ENCODE measurements around the gene ZFYVE1. TPM values are rescaled to one million over a fixed set of nuclear protein-coding genes. Genes with fewer than 3 reads are reported as not detected.
A peak's percentile ranks its signal among the peaks of the same experiment; 100 is the strongest.

The ZFYVE1 gene
- total and polyA plus RNA-seq, 2 of the 13 experiments (the other 11 are each of a cell fraction or from before 2014, with no cell fraction given) = 2.6 to 5.3 TPM

- FAIRE-seq (no peak), ATAC-seq (no peak), DNase-seq (ENCODE audit: low spot score) (no peak)
- in situ Hi-C loops (cut with HindIII; ENCODE audit: extremely low pct_ligation_motif_present, low pct_unique_long_range_greater_than_20kb) (no loop called here), intact Hi-C loops (cut with micrococcal nuclease; ENCODE audit: unreplicated experiment) (no loop called here)
- no peaks in the 10 kb centered on the region for H3K4me1 ChIP-seq (ENCODE audit: insufficient read depth, low read length)
- ChIA-PET POLR2A (interaction anchor here (1.5 kb wide), 1 partner anchor 62 kb away, joined by 3 read pairs; the partner anchor contains the start of gene RBM25), CTCF (ENCODE audit: low intra/inter-chr PET ratio, low total read pairs) (no interaction called here)
- no peaks in the 10 kb centered on the region for H3K9me3 ChIP-seq (ENCODE audit: low read length)
- H3K27ac ChIP-seq (ENCODE audit: extremely low read length, insufficient read depth, low read length) = no peak overlapping the region
- peaks cover 10 to 19% of the 10 kb centered on the region in 2 experiments for H3K36me3 ChIP-seq (replicated peaks in 1 of 2; ENCODE audit: control insufficient read depth in 1 of 2, insufficient read depth in 2 of 2, low read length in 2 of 2)
- no peak overlapping the region for H2AFZ ChIP-seq (ENCODE audit: low read length)
- H4K20me1 ChIP-seq (ENCODE audit: insufficient read depth, low read length) = no peaks in the 10 kb centered on the region
- H3K79me2 ChIP-seq (ENCODE audit: insufficient read depth, low read length) = no peaks in the 10 kb centered on the region
- H3K4me2 ChIP-seq (ENCODE audit: low read depth, low read length) = no peak overlapping the region
- TF ChIP-seq ZNF556 (CRISPR knock-in tag; IDR thresholded peaks at IDR 0.05; ENCODE audit: borderline replicate concordance) = no peak
- TF ChIP-seq, protein P1, sequence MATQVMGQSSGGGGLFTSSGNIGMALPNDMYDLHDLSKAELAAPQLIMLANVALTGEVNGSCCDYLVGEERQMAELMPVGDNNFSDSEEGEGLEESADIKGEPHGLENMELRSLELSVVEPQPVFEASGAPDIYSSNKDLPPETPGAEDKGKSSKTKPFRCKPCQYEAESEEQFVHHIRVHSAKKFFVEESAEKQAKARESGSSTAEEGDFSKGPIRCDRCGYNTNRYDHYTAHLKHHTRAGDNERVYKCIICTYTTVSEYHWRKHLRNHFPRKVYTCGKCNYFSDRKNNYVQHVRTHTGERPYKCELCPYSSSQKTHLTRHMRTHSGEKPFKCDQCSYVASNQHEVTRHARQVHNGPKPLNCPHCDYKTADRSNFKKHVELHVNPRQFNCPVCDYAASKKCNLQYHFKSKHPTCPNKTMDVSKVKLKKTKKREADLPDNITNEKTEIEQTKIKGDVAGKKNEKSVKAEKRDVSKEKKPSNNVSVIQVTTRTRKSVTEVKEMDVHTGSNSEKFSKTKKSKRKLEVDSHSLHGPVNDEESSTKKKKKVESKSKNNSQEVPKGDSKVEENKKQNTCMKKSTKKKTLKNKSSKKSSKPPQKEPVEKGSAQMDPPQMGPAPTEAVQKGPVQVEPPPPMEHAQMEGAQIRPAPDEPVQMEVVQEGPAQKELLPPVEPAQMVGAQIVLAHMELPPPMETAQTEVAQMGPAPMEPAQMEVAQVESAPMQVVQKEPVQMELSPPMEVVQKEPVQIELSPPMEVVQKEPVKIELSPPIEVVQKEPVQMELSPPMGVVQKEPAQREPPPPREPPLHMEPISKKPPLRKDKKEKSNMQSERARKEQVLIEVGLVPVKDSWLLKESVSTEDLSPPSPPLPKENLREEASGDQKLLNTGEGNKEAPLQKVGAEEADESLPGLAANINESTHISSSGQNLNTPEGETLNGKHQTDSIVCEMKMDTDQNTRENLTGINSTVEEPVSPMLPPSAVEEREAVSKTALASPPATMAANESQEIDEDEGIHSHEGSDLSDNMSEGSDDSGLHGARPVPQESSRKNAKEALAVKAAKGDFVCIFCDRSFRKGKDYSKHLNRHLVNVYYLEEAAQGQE (IDR thresholded peaks at IDR 0.05; ENCODE audit: borderline replicate concordance in 1 of 2, low read depth in 1 of 2, low read length in 2 of 2) = peak in 1 of 2 experiments; percentile 29; a peak in 1 of 4 replicates
- H3K4me3 ChIP-seq (replicated peaks in 1 of 3; ENCODE audit: insufficient read depth in 1 of 3, low read depth in 2 of 3, low read length in 3 of 3) = no peak overlapping the region
- H3K27me3 ChIP-seq (ENCODE audit: control insufficient read depth in 1 of 2, insufficient read depth in 2 of 2, low read length in 2 of 2) = no peaks in the 10 kb centered on the region
- 91% methylated on average over 6 of the region's 6 CpGs for WGBS (ENCODE audit: low lambda C conversion rate)
- BruUV-seq (replicated peaks) = no TSS peak
- no peak overlapping the region for H3K9ac ChIP-seq (ENCODE audit: insufficient read depth, low read depth, low read length)
These were observed 30.0 kb downstream of the ZFYVE1 start for GRCh38 chr14:72996916-72997315.

DNA sequence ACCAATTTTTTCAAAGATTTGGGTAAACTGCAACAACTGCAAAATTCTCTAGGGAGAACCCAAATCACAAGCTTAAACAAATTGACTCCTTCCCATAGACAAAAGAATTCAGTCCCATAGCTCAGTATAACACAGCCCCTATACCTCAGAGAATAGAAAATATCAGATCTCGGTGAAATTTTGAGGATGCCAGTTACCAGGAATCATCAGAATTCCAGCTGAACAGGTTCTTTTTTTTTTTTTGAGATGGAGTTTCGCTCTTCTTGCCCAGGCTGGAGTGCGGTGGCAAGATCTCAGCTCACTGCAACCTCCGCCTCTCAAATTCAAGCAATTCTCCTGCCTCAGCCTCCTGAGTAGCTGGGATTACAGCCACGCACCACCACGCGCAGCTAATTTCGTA, 36.7 kb downstream of the ZFYVE1 start:
- Histone ChIP-seq H3K27me3 (ENCODE audit: control insufficient read depth in 1 of 2, insufficient read depth in 2 of 2, low read length in 2 of 2) (no peaks in the 10 kb centered on the region), H3K4me2 (ENCODE audit: low read depth, low read length) (no peak overlapping the region), H3K4me3 (replicated peaks in 1 of 3; ENCODE audit: insufficient read depth in 1 of 3, low read depth in 2 of 3, low read length in 3 of 3) (no peak overlapping the region), H4K20me1 (ENCODE audit: insufficient read depth, low read length) (no peaks in the 10 kb centered on the region), H3K9me3 (ENCODE audit: low read length) (no peaks in the 10 kb centered on the region), H3K79me2 (ENCODE audit: insufficient read depth, low read length) (no peaks in the 10 kb centered on the region), H3K9ac (ENCODE audit: insufficient read depth, low read depth, low read length) (no peak overlapping the region), H3K36me3 (replicated peaks in 1 of 2; ENCODE audit: control insufficient read depth in 1 of 2, insufficient read depth in 2 of 2, low read length in 2 of 2) (peaks cover 3 to 6% of the 10 kb centered on the region in 2 experiments; a peak in 2 of 5 replicates), H3K4me1 (ENCODE audit: insufficient read depth, low read length) (no peaks in the 10 kb centered on the region), H3K27ac (ENCODE audit: extremely low read length, insufficient read depth, low read length) (no peak overlapping the region), H2AFZ (ENCODE audit: low read length) (no peak overlapping the region)
- ATAC-seq (no peak), FAIRE-seq (no peak), DNase-seq (ENCODE audit: low spot score) (no peak)
- WGBS (ENCODE audit: low lambda C conversion rate) = 98% methylated on average over 8 of the region's 8 CpGs
- CTCF ChIA-PET (ENCODE audit: low intra/inter-chr PET ratio, low total read pairs) = no interaction called here
- intact Hi-C loops (cut with micrococcal nuclease; ENCODE audit: unreplicated experiment) (no loop called here), in situ Hi-C loops (cut with HindIII; ENCODE audit: extremely low pct_ligation_motif_present, low pct_unique_long_range_greater_than_20kb) (no loop called here)
- POLR2A ChIA-PET = no interaction called here
- no TSS peak for BruUV-seq (replicated peaks)
- TF ChIP-seq PHF21A (CRISPR knock-in tag; IDR thresholded peaks at IDR 0.05) (no peak), PRDM10 (CRISPR knock-in tag; IDR thresholded peaks at IDR 0.05; ENCODE audit: low read depth) (no peak), ZNF543 (CRISPR knock-in tag; IDR thresholded peaks at IDR 0.05) (no peak), ZNF773 (CRISPR knock-in tag; IDR thresholded peaks at IDR 0.05; ENCODE audit: borderline replicate concordance) (no peak), PLRG1 (conservative IDR thresholded peaks at IDR 0.05) (no peak)
- TF ChIP-seq, protein P2, sequence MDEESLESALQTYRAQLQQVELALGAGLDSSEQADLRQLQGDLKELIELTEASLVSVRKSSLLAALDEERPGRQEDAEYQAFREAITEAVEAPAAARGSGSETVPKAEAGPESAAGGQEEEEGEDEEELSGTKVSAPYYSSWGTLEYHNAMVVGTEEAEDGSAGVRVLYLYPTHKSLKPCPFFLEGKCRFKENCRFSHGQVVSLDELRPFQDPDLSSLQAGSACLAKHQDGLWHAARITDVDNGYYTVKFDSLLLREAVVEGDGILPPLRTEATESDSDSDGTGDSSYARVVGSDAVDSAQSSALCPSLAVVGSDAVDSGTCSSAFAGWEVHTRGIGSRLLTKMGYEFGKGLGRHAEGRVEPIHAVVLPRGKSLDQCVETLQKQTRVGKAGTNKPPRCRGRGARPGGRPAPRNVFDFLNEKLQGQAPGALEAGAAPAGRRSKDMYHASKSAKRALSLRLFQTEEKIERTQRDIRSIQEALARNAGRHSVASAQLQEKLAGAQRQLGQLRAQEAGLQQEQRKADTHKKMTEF (CRISPR knock-in tag; IDR thresholded peaks at IDR 0.05) = no peak

Measured in HepG2 (cell line).